MM.1S (cell line): ENCODE measurements around the gene IL6ST.
"Not testable (repeated sequence)": the region's sequence is repeated elsewhere in the genome, so short reads cannot be mapped to it uniquely, and the experiment has no call there.

ENCODE experiments used
- DNase-seq: peaks from one replicate; pipeline ENCODE4 v3.0.0-alpha.2; 2015
- H2AFZ ChIP-seq: fragments of 300-600 bp; sonication (generic); 2 replicates; pipeline ENCODE4 v1.6.0; 2016; ENCODE audit warnings: antibody characterized with exemption, low read length
- H3F3A ChIP-seq: fragments of 300-600 bp; sonication (generic); 2 replicates; pipeline ENCODE4 v1.6.1; 2016; ENCODE audit warnings: mild to moderate bottlenecking, antibody characterized with exemption, low read length, moderate library complexity, mixed read lengths; ENCODE audit not compliant: insufficient read depth
- H3K27ac ChIP-seq: fragments of 300-600 bp; sonication (generic); 2 replicates; pipeline ENCODE4 v1.5.1; 2016; ENCODE audit warnings: mild to moderate bottlenecking, low read length
- H3K27me3 ChIP-seq: fragments of 300-600 bp; sonication (generic); replicated peaks from 2 replicates; pipeline ENCODE4 v1.6.0; 2016; ENCODE audit warnings: low read length; ENCODE audit not compliant: insufficient read depth
- H3K36me3 ChIP-seq: fragments of 300-600 bp; sonication (generic); replicated peaks from 2 replicates; pipeline ENCODE4 v1.6.1; 2016; ENCODE audit warnings: mild to moderate bottlenecking, low read length, mixed read lengths; ENCODE audit not compliant: insufficient read depth
- H3K4me1 ChIP-seq: fragments of 300-600 bp; sonication (generic); 2 replicates; pipeline ENCODE4 v1.6.1; 2016; ENCODE audit warnings: low read length, mixed read lengths
- H3K4me2 ChIP-seq: fragments of 300-600 bp; sonication (generic); 2 replicates; pipeline ENCODE4 v1.6.0; 2016; ENCODE audit warnings: low read depth, low read length
- H3K4me3 ChIP-seq: fragments of 300-600 bp; sonication (generic); 2 replicates; pipeline ENCODE4 v1.5.1; 2016; ENCODE audit warnings: low read length, mixed read lengths
- H3K79me2 ChIP-seq: fragments of 300-600 bp; sonication (generic); 2 replicates; pipeline ENCODE4 v1.6.1; 2016; ENCODE audit warnings: mixed run types, low read length, mixed read lengths
- H3K9ac ChIP-seq: fragments of 300-600 bp; sonication (generic); 2 replicates; pipeline ENCODE4 v1.6.1; 2016; ENCODE audit warnings: low read length, mixed read lengths
- H3K9me2 ChIP-seq: fragments of 300-600 bp; sonication (generic); replicated peaks from 2 replicates; pipeline ENCODE4 v1.6.1; 2016; ENCODE audit warnings: mild to moderate bottlenecking, low read length, mixed read lengths; ENCODE audit not compliant: insufficient read depth
- H3K9me3 ChIP-seq: fragments of 300-600 bp; sonication (generic); replicated peaks from 2 replicates; pipeline ENCODE4 v1.6.1; 2016; ENCODE audit warnings: mild to moderate bottlenecking, low read length, mixed read lengths; ENCODE audit not compliant: insufficient read depth
- H4K20me1 ChIP-seq: fragments of 300-600 bp; sonication (generic); 2 replicates; pipeline ENCODE4 v1.6.1; 2016; ENCODE audit warnings: mild to moderate bottlenecking, low read length, moderate library complexity, mixed read lengths; ENCODE audit not compliant: insufficient read depth
- EZH2 ChIP-seq: fragments of 300-600 bp; sonication (generic); optimal IDR thresholded peaks from 2 replicates; pipeline ENCODE3; 2017; ENCODE audit warnings: low read depth, mild to moderate bottlenecking, antibody characterized with exemption, low read length, mixed read lengths
- EZH2phosphoT487 ChIP-seq: fragments of 300-600 bp; sonication (generic); IDR thresholded peaks from 2 replicates; pipeline ENCODE4 v1.6.1; 2018; ENCODE audit warnings: antibody characterized with exemption, low read length
- TF ChIP-seq, protein P1 (sequence below): fragments of 300-600 bp; sonication (generic); IDR thresholded peaks from 2 replicates; pipeline ENCODE4 v1.5.1; 2016; ENCODE audit warnings: antibody characterized with exemption, low read length, mixed read lengths

Gene IL6ST

DNA sequence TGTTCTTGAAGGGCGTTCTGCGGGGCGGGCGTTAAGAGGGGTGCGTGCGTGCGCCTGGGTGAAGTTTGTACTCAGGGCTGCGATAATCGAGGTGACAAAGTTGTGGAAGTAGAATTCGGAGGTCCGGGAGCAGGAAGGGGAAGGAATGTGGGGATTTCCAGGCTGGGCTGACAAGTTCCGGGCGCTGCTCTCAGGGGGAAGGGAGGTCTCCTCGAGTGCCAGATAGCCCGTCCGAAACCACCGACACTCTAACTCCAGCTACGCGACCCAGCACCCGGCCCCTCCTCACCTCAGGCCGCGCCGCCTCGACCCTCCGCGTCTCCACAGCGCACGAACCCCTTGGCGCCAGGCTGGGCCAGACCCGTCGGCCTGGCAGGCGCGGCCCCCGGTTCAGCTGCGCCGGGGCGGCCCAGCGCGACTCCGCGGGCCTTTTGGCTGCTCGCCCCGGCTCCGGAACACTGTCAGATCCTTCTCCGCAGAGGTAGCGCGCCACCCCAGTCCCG, at the start of gene IL6ST:
IL6ST (minus strand) TSS at position 469 of the 503 bp plus-strand sequence. CDS start 18,685 bp downstream, outside the sequence.
- H3K9ac ChIP-seq, result peak within 1 kb of the TSS; percentile 90
- H3F3A ChIP-seq, result peaks cover 46% of the 10 kb centered on the region
- peak within 1 kb of the TSS; percentile 81 for H3K4me3 ChIP-seq
- no peaks in the 10 kb centered on the region for H3K9me3 ChIP-seq
- H3K4me1 ChIP-seq, result 0 out of 2 replicates have a peak, but pooled peaks cover 6% of the 10 kb centered on the region
- no peaks in the 10 kb centered on the region for H4K20me1 ChIP-seq
- H3K9me2 ChIP-seq, result no peaks in the 10 kb centered on the region
- no peak for DNase-seq
- H3K36me3 ChIP-seq, result no peaks in the 10 kb centered on the region; the same call in 1 of the 2 replicates
- TF ChIP-seq EZH2phosphoT487, result no peak
- TF ChIP-seq, protein P1, sequence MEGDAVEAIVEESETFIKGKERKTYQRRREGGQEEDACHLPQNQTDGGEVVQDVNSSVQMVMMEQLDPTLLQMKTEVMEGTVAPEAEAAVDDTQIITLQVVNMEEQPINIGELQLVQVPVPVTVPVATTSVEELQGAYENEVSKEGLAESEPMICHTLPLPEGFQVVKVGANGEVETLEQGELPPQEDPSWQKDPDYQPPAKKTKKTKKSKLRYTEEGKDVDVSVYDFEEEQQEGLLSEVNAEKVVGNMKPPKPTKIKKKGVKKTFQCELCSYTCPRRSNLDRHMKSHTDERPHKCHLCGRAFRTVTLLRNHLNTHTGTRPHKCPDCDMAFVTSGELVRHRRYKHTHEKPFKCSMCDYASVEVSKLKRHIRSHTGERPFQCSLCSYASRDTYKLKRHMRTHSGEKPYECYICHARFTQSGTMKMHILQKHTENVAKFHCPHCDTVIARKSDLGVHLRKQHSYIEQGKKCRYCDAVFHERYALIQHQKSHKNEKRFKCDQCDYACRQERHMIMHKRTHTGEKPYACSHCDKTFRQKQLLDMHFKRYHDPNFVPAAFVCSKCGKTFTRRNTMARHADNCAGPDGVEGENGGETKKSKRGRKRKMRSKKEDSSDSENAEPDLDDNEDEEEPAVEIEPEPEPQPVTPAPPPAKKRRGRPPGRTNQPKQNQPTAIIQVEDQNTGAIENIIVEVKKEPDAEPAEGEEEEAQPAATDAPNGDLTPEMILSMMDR, result no peak
- no peak for TF ChIP-seq EZH2
- no peaks in the 10 kb centered on the region for H3K27me3 ChIP-seq
- H3K27ac ChIP-seq, result peak within 1 kb of the TSS; percentile 89
- peak within 1 kb of the TSS; percentile 82 for H2AFZ ChIP-seq
- H3K79me2 ChIP-seq, result peaks cover 72% of the 10 kb centered on the region
- H3K4me2 ChIP-seq, result peak within 1 kb of the TSS; percentile 87

DNA sequence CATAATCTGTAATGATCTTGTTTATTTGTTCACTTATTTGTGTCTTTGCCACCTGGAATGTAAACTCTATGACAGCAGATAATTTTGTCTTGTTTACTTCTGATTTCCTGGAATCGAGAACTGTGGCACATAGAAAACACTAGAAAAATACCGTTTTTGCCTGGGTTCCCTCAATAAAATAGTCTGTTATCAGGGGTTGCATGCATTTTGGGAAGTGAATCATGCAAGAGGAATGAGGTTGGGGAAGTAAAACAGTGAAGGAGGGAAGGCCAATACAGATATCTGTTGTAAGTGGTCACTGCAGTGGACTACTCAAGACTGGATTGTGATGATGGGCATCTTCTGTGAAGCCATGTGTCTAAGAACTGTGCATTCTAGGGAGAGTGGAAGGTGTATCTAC, 45.2 kb upstream of the IL6ST start:
- peaks cover 21% of the 10 kb centered on the region for H3K4me1 ChIP-seq
- peaks cover 15% of the 10 kb centered on the region for H3F3A ChIP-seq
- no peaks in the 10 kb centered on the region for H4K20me1 ChIP-seq
- no peaks in the 10 kb centered on the region for H3K9me2 ChIP-seq
- H3K36me3 ChIP-seq, result no peaks in the 10 kb centered on the region
- H3K27me3 ChIP-seq, result no peaks in the 10 kb centered on the region
- no peak overlapping the region for H3K27ac ChIP-seq
- H3K4me3 ChIP-seq, result no peak overlapping the region
- no peak for DNase-seq
- no peak overlapping the region for H3K9ac ChIP-seq
- H3K79me2 ChIP-seq, result no peaks in the 10 kb centered on the region
- H3K9me3 ChIP-seq, result no peaks in the 10 kb centered on the region
- no peak overlapping the region for H2AFZ ChIP-seq
- TF ChIP-seq EZH2phosphoT487 (no peak), EZH2 (no peak)
- TF ChIP-seq, protein P1, result no peak
- no peak overlapping the region for H3K4me2 ChIP-seq

DNA sequence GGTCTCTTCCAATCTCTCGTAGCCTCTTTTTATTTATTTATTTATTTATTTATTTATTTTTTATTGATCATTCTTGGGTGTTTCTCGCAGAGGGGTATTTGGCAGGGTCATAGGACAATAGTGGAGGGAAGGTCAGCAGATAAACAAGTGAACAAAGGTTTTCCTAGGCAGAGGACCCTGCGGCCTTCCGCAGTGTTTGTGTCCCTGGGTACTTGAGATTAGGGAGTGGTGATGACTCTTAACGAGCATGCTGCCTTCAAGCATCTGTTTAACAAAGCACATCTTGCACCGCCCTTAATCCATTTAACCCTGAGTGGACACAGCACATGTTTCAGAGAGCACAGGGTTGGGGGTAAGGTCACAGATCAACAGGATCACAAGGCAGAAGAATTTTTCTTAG, 43.4 kb upstream of the IL6ST start:
- peaks cover 10% of the 10 kb centered on the region for H3K4me1 ChIP-seq
- H3F3A ChIP-seq, H3K36me3 ChIP-seq, DNase-seq, H2AFZ ChIP-seq, H3K9me2 ChIP-seq, H3K79me2 ChIP-seq, H3K4me3 ChIP-seq, H4K20me1 ChIP-seq, H3K27ac ChIP-seq, H3K9me3 ChIP-seq, H3K27me3 ChIP-seq, H3K9ac ChIP-seq, H3K4me2 ChIP-seq: not testable (repeated sequence)

DNA sequence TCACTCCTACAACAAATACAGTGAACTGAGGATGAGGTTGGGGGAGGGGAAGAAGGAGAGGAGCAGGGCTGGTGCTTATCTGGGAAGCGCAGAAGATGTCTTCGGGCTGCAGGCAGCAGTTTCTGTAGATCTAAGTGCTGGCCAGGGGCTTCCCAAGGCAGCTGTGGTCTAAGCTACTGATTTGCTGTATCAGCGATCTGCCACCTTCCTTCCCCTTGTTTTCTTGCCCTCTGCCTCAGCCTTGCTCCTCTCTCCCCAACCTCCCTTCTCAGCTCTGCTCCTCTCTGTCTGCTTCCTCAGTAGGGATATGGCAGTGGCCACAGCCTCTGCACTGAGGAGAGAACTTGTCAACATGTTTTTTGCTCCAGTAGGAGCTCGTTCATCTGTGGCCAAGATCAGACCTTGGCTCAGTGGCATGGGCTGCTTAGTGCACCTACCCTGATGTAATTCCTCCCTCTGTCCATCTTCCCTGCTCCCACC, 42.8 kb upstream of the IL6ST start:
- Histone ChIP-seq H3K36me3 (no peaks in the 10 kb centered on the region), H3K4me3 (peak overlapping the region; percentile 35), H3K79me2 (no peaks in the 10 kb centered on the region), H2AFZ (peak overlapping the region; percentile 76), H3K9ac (peak overlapping the region; percentile 49; the same call in 1 of the 2 replicates), H3K27ac (peak overlapping the region; percentile 71), H3F3A (peaks cover 8% of the 10 kb centered on the region; the same call in 1 of the 2 replicates), H3K9me3 (no peaks in the 10 kb centered on the region), H3K9me2 (no peaks in the 10 kb centered on the region), H3K27me3 (no peaks in the 10 kb centered on the region), H3K4me1 (peaks cover 10% of the 10 kb centered on the region), H3K4me2 (peak overlapping the region; percentile 74), H4K20me1 (no peaks in the 10 kb centered on the region)
- TF ChIP-seq, protein P1, result no peak
- TF ChIP-seq EZH2phosphoT487 (no peak), EZH2 (no peak)
- DNase-seq, result peak; percentile 85

DNA sequence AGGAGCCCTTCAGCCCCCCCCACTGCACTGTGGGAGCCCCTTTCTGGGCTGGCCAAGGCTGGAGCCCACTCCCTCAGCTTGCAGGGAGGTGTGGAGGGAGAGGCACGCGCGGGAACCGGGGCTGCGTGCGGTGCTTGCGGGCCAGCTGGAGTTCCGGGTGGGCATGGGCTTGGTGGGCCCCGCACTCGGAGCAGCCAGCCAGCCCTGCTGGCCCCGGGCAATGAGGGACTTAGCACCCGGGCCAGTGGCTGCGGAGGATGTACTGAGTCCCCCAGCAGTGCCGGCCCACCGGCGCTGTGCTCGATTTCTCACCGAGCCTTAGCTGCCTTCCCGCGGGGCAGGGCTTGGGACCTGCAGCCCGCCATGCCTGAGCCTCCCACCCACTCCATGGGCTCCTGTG, 40.6 kb upstream of the IL6ST start:
- H3K27ac ChIP-seq, H3F3A ChIP-seq, H3K9me2 ChIP-seq, H3K9me3 ChIP-seq, H3K79me2 ChIP-seq, H4K20me1 ChIP-seq, H3K27me3 ChIP-seq, H3K36me3 ChIP-seq, H3K9ac ChIP-seq, H3K4me2 ChIP-seq, H2AFZ ChIP-seq, DNase-seq, H3K4me3 ChIP-seq: not testable (repeated sequence)
- peaks cover 10% of the 10 kb centered on the region for H3K4me1 ChIP-seq
